OCI-LY1 (cell line): ENCODE data around the gene F2R.

Experiments
- H2AFZ ChIP-seq: fragments of 200-600 bp; sonication (generic), shearing (Covaris generic); 2 replicates; pipeline ENCODE4 v1.6.0; 2014; ENCODE audit warnings: antibody characterized with exemption, mild to moderate bottlenecking, low read length
- H3F3A ChIP-seq: fragments of 200-600 bp; sonication (generic), shearing (Covaris generic); 2 replicates; pipeline ENCODE4 v1.6.0; 2014; ENCODE audit warnings: mild to moderate bottlenecking, antibody characterized with exemption, low read length, moderate library complexity; ENCODE audit not compliant: insufficient read depth
- H3K27ac ChIP-seq: fragments of 200-600 bp; sonication (generic); 2 replicates; pipeline ENCODE4 v1.5.1; 2014; ENCODE audit warnings: low read length, mixed run types, mild to moderate bottlenecking, low read depth; ENCODE audit not compliant: poor library complexity, severe bottlenecking
- H3K27me3 ChIP-seq: fragments of 200-600 bp; sonication (generic); 2 replicates; pipeline ENCODE4 v1.6.0; 2014; ENCODE audit warnings: antibody characterized with exemption, mild to moderate bottlenecking, low read length, moderate library complexity; ENCODE audit not compliant: insufficient read depth
- H3K36me3 ChIP-seq: fragments of 200-600 bp; sonication (generic); 2 replicates; pipeline ENCODE4 v1.6.1; 2014; ENCODE audit warnings: mild to moderate bottlenecking, antibody characterized with exemption, low read length, moderate library complexity, mixed read lengths; ENCODE audit not compliant: insufficient read depth
- H3K4me1 ChIP-seq: fragments of 200-600 bp; sonication (generic); 2 replicates; pipeline ENCODE4 v1.5.1; 2014; ENCODE audit warnings: mild to moderate bottlenecking, low read length, moderate library complexity; ENCODE audit not compliant: insufficient read depth, severe bottlenecking
- H3K4me2 ChIP-seq: fragments of 200-600 bp; sonication (generic), shearing (Covaris generic); 2 replicates; pipeline ENCODE4 v1.6.1; 2014; ENCODE audit warnings: low read length
- H3K4me3 ChIP-seq: fragments of 200-600 bp; sonication (generic); 2 replicates; pipeline ENCODE4 v1.5.1; 2014; ENCODE audit warnings: low read length, low read depth, mild to moderate bottlenecking, mixed read lengths; ENCODE audit not compliant: poor library complexity, severe bottlenecking
- H3K79me2 ChIP-seq: fragments of 200-600 bp; shearing (Covaris generic); 2 replicates; pipeline ENCODE4 v1.6.1; 2016; ENCODE audit warnings: mixed run types, low read length, mixed read lengths; ENCODE audit not compliant: insufficient read depth
- H3K9ac ChIP-seq: fragments of 200-600 bp; sonication (generic), shearing (Covaris generic); 2 replicates; pipeline ENCODE4 v1.6.1; 2014; ENCODE audit warnings: mild to moderate bottlenecking, low read length, mixed read lengths
- H3K9me2 ChIP-seq: fragments of 200-600 bp; sonication (generic), shearing (Covaris generic); 2 replicates; pipeline ENCODE4 v1.6.1; 2014; ENCODE audit warnings: low read depth, mild to moderate bottlenecking, low read length, mixed read lengths
- H3K9me3 ChIP-seq: fragments of 200-600 bp; shearing (Covaris generic); 2 replicates; pipeline ENCODE4 v1.6.1; 2014; ENCODE audit warnings: low read length, mixed read lengths
- H4K20me1 ChIP-seq: fragments of 200-600 bp; sonication (generic), shearing (Covaris generic); 2 replicates; pipeline ENCODE4 v1.6.0; 2016; ENCODE audit warnings: mild to moderate bottlenecking, low read length; ENCODE audit not compliant: insufficient read depth
- EZH2 ChIP-seq: fragments of 200-600 bp; sonication (generic), shearing (Covaris generic); IDR thresholded peaks from 2 replicates; pipeline ENCODE4 v1.8.0; 2017; ENCODE audit warnings: borderline replicate concordance, mixed run types, mild to moderate bottlenecking, antibody characterized with exemption, low read length, moderate library complexity, mixed read lengths
- TF ChIP-seq, protein P1 (sequence below): fragments of 200-600 bp; sonication (generic), shearing (Covaris generic); IDR thresholded peaks from 2 replicates; pipeline ENCODE4 v1.5.1; 2017; ENCODE audit warnings: mild to moderate bottlenecking, antibody characterized with exemption, low read length, moderate library complexity, mixed read lengths

F2R gene

DNA sequence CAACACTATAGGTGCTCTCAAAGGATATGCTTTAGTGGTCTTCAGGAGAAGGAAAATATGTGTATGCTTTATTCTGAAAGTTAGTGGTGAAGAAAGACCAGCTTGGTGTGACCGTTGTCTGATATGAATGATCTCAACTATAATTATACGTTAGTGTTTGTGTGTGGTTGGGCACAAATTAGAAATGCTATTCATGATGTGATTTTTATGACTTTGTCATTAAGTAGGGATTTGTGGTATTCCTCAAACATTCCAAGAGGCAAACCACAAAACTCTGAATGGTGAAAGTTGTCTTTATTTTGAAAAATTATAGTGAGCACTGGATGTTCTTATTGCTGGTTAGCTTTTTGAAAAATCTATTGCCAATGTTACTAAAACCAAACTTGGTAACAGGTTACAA lies 6.2 kb upstream of the F2R start:
- Histone ChIP-seq H3K4me3 (no peak overlapping the region), H4K20me1 (no peaks in the 10 kb centered on the region), H3K27me3 (no peaks in the 10 kb centered on the region), H3F3A (no peaks in the 10 kb centered on the region), H3K4me2 (no peak overlapping the region), H3K79me2 (no peaks in the 10 kb centered on the region), H3K9me3 (no peaks in the 10 kb centered on the region), H3K9ac (no peak overlapping the region), H3K27ac (no peak overlapping the region), H3K36me3 (no peaks in the 10 kb centered on the region), H3K4me1 (no peaks in the 10 kb centered on the region), H3K9me2 (no peaks in the 10 kb centered on the region), H2AFZ (no peak overlapping the region)
- no peak for TF ChIP-seq EZH2
- TF ChIP-seq, protein P1, sequence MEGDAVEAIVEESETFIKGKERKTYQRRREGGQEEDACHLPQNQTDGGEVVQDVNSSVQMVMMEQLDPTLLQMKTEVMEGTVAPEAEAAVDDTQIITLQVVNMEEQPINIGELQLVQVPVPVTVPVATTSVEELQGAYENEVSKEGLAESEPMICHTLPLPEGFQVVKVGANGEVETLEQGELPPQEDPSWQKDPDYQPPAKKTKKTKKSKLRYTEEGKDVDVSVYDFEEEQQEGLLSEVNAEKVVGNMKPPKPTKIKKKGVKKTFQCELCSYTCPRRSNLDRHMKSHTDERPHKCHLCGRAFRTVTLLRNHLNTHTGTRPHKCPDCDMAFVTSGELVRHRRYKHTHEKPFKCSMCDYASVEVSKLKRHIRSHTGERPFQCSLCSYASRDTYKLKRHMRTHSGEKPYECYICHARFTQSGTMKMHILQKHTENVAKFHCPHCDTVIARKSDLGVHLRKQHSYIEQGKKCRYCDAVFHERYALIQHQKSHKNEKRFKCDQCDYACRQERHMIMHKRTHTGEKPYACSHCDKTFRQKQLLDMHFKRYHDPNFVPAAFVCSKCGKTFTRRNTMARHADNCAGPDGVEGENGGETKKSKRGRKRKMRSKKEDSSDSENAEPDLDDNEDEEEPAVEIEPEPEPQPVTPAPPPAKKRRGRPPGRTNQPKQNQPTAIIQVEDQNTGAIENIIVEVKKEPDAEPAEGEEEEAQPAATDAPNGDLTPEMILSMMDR = no peak

DNA sequence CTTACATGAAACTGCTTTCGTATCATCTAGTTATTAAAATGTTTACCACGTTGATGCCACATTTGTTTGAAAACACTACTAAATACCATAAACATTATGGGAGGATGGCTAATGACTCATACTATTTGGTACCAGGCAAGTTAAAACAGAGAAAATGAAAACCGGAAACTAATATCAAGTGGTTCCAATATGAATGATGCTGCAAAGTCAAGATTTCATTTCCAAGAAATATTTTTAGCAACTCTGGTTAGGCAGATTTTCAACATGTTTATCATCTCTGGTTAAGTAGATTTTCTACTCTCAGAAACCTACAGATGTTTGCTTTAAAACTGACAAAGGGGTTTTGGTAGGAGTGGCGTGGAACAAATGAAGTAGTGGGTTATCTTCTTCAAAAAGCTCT lies 4.9 kb upstream of the F2R start:
- H3K4me1 ChIP-seq = no peaks in the 10 kb centered on the region
- no peaks in the 10 kb centered on the region for H3K79me2 ChIP-seq
- no peak overlapping the region for H2AFZ ChIP-seq
- no peak overlapping the region for H3K9ac ChIP-seq
- no peaks in the 10 kb centered on the region for H3K9me3 ChIP-seq
- H4K20me1 ChIP-seq = no peaks in the 10 kb centered on the region
- H3K4me3 ChIP-seq = no peak overlapping the region
- TF ChIP-seq, protein P1 = no peak
- TF ChIP-seq EZH2 = no peak
- no peaks in the 10 kb centered on the region for H3F3A ChIP-seq
- H3K27ac ChIP-seq = no peak overlapping the region
- no peaks in the 10 kb centered on the region for H3K27me3 ChIP-seq
- H3K9me2 ChIP-seq = no peaks in the 10 kb centered on the region
- no peaks in the 10 kb centered on the region for H3K36me3 ChIP-seq
- H3K4me2 ChIP-seq = no peak overlapping the region

DNA sequence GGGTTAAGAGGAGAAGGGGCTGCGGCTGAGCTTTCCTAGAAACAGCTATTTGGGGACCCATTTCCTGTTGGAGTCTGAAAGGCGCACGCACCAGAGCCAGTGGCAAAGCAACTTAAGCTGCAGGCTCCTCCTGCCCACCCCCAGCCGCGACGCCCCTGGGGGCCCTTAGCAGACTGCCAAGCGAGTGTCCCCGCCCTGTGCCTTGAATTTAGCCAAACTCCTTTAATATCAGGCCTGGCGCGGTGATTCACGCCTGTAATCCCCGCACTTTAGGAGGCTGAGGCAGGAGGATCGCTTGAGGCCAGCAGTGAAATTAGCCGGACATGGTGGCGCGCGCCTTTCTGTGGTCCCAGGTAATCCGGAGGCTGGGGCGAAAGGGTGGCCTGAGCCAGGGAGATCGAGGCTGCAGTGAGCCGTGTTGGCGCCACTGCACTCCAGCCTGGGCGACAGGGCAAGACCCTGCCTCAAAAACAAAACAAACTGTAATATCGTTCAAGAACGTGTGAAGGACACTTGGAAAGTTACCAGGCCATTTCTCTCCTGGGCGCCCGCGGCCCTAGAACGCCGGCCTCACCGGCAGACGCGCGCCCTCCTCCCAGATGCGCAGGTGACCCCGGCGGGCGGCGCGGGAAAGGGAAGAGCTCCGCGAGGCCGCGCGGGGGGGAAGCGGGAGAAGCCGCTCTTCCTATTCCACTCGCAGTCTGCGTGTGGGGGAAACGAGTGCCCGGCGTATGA lies 1.0 kb upstream of the F2R start:
- Histone ChIP-seq H4K20me1 (no peaks in the 10 kb centered on the region), H3K4me3 (peak overlapping the region; percentile 56), H3K4me2 (peak overlapping the region; percentile 75), H3K4me1 (no peaks in the 10 kb centered on the region), H3K9ac (no peak overlapping the region), H3K36me3 (no peaks in the 10 kb centered on the region), H3F3A (no peaks in the 10 kb centered on the region), H3K27ac (no peak overlapping the region), H3K9me3 (no peaks in the 10 kb centered on the region), H3K27me3 (no peaks in the 10 kb centered on the region), H2AFZ (no peak overlapping the region), H3K9me2 (no peaks in the 10 kb centered on the region), H3K79me2 (no peaks in the 10 kb centered on the region)
- no peak for TF ChIP-seq EZH2
- TF ChIP-seq, protein P1 = no peak
